ENCODE measurements around the gene ARHGAP32. TPM values are rescaled to one million over a fixed set of nuclear protein-coding genes. Genes with fewer than 3 reads are reported as not detected.
"Not testable (repeated sequence)": the region's sequence is repeated elsewhere in the genome, so short reads cannot be mapped to it uniquely, and the experiment has no call there.

The ARHGAP32 gene
- total RNA-seq, 2 experiments from 2014 or later, result 2.5 to 3.4 TPM

- Mint-ChIP-seq H3K27me3 (peaks cover 2% of the 10 kb centered on the region), H3K4me3 (no peak overlapping the region), H3K27ac (no peak overlapping the region), H3K36me3 (no peaks in the 10 kb centered on the region), H3K9me3 (no peaks in the 10 kb centered on the region), H3K4me1 (peaks cover 4% of the 10 kb centered on the region)
- no peak for DNase-seq
- POLR2A ChIA-PET, result no interaction called here
- ATAC-seq (ENCODE audit: low read depth), result no peak
Observed at GRCh38 chr11:129018126-129018525, 174.0 kb downstream of the ARHGAP32 start.

- DNase-seq (no peak), ATAC-seq (ENCODE audit: low read depth) (no peak)
- H3K9me3 Mint-ChIP-seq, result no peaks in the 10 kb centered on the region
- no peak overlapping the region for H3K4me3 Mint-ChIP-seq
- POLR2A ChIA-PET, result no interaction called here
- no peaks in the 10 kb centered on the region for H3K4me1 Mint-ChIP-seq
- no peaks in the 10 kb centered on the region for H3K36me3 Mint-ChIP-seq
- no peaks in the 10 kb centered on the region for H3K27me3 Mint-ChIP-seq
- no peak overlapping the region for H3K27ac Mint-ChIP-seq
Observed at GRCh38 chr11:129013737-129014475, 178.2 kb downstream of the ARHGAP32 start.

- H3K27me3 Mint-ChIP-seq, result no peaks in the 10 kb centered on the region
- H3K27ac Mint-ChIP-seq, result no peak overlapping the region
- no peak overlapping the region for H3K4me3 Mint-ChIP-seq
- POLR2A ChIA-PET, result no interaction called here
- no peak for DNase-seq
- no peaks in the 10 kb centered on the region for H3K9me3 Mint-ChIP-seq
- H3K36me3 Mint-ChIP-seq, result no peaks in the 10 kb centered on the region
- ATAC-seq (ENCODE audit: low read depth), result no peak
- no peaks in the 10 kb centered on the region for H3K4me1 Mint-ChIP-seq
Observed at GRCh38 chr11:129012880-129013279, 179.2 kb downstream of the ARHGAP32 start.

GRCh38 chr11:129006161-129006560 is 186.0 kb downstream of the ARHGAP32 start:
- no peak for ATAC-seq (ENCODE audit: low read depth)
- Mint-ChIP-seq H3K9me3 (peaks cover 5% of the 10 kb centered on the region), H3K27ac (no peak overlapping the region), H3K36me3 (no peaks in the 10 kb centered on the region), H3K4me1 (no peaks in the 10 kb centered on the region), H3K27me3 (no peaks in the 10 kb centered on the region), H3K4me3 (no peak overlapping the region)
- POLR2A ChIA-PET, result no interaction called here
- no peak for DNase-seq

GRCh38 chr11:128999165-128999564 is 193.0 kb downstream of the ARHGAP32 start:
- not testable (repeated sequence) for H3K36me3 Mint-ChIP-seq; H3K4me3 Mint-ChIP-seq; ATAC-seq (ENCODE audit: low read depth)

GRCh38 chr11:128988242-128988970 is 203.7 kb downstream of the ARHGAP32 start:
- Mint-ChIP-seq H3K36me3 (no peaks in the 10 kb centered on the region), H3K9me3 (no peaks in the 10 kb centered on the region), H3K4me1 (peaks cover 6% of the 10 kb centered on the region), H3K27me3 (no peaks in the 10 kb centered on the region), H3K4me3 (no peak overlapping the region), H3K27ac (no peak overlapping the region)
- POLR2A ChIA-PET, result no interaction called here
- no peak for DNase-seq
- no peak for ATAC-seq (ENCODE audit: low read depth)

More at GRCh38 chr11:128999165-128999564, 193.0 kb downstream of the ARHGAP32 start:
- peaks cover 10% of the 10 kb centered on the region for H3K9me3 Mint-ChIP-seq
- POLR2A ChIA-PET, H3K4me1 Mint-ChIP-seq, H3K27ac Mint-ChIP-seq, DNase-seq, H3K27me3 Mint-ChIP-seq: not testable (repeated sequence)

GRCh38 chr11:128985880-128986279 is 206.2 kb downstream of the ARHGAP32 start:
- H3K4me3 Mint-ChIP-seq, result no peak overlapping the region
- no peak overlapping the region for H3K27ac Mint-ChIP-seq
- H3K36me3 Mint-ChIP-seq, result no peaks in the 10 kb centered on the region
- peaks cover 2% of the 10 kb centered on the region for H3K4me1 Mint-ChIP-seq
- DNase-seq (no peak), ATAC-seq (ENCODE audit: low read depth) (no peak)
- H3K27me3 Mint-ChIP-seq, result no peaks in the 10 kb centered on the region
- POLR2A ChIA-PET, result no interaction called here
- no peaks in the 10 kb centered on the region for H3K9me3 Mint-ChIP-seq

- POLR2A ChIA-PET, result no interaction called here
- Mint-ChIP-seq H3K36me3 (no peaks in the 10 kb centered on the region), H3K4me1 (peaks cover 2% of the 10 kb centered on the region), H3K27ac (no peak overlapping the region), H3K9me3 (no peaks in the 10 kb centered on the region), H3K27me3 (no peaks in the 10 kb centered on the region), H3K4me3 (no peak overlapping the region)
- ATAC-seq (ENCODE audit: low read depth) (no peak), DNase-seq (no peak)
Observed at GRCh38 chr11:128983023-128983422, 209.1 kb downstream of the ARHGAP32 start.

- POLR2A ChIA-PET, result no interaction called here
- peaks cover 2% of the 10 kb centered on the region for H3K4me1 Mint-ChIP-seq
- H3K27me3 Mint-ChIP-seq, result no peaks in the 10 kb centered on the region
- no peak for ATAC-seq (ENCODE audit: low read depth)
- H3K36me3 Mint-ChIP-seq, result no peaks in the 10 kb centered on the region
- H3K27ac Mint-ChIP-seq, result no peak overlapping the region
- no peaks in the 10 kb centered on the region for H3K9me3 Mint-ChIP-seq
- no peak for DNase-seq
- no peak overlapping the region for H3K4me3 Mint-ChIP-seq
Observed at GRCh38 chr11:128981254-128981653, 210.9 kb downstream of the ARHGAP32 start.

GRCh38 chr11:128970598-128971190 is 221.4 kb downstream of the ARHGAP32 start:
- peak overlapping the region; percentile 33 for H3K4me3 Mint-ChIP-seq
- DNase-seq, result no peak
- H3K27me3 Mint-ChIP-seq, result no peaks in the 10 kb centered on the region
- no peaks in the 10 kb centered on the region for H3K9me3 Mint-ChIP-seq
- H3K4me1 Mint-ChIP-seq, result peaks cover 12% of the 10 kb centered on the region
- peaks cover 5% of the 10 kb centered on the region for H3K36me3 Mint-ChIP-seq
- peak; percentile 93 for ATAC-seq (ENCODE audit: low read depth)
- POLR2A ChIA-PET, result no interaction called here
- peak overlapping the region; percentile 70 for H3K27ac Mint-ChIP-seq

- ATAC-seq (ENCODE audit: low read depth), result no peak
- Mint-ChIP-seq H3K4me1 (peaks cover 28% of the 10 kb centered on the region), H3K27ac (peak overlapping the region; percentile 31), H3K4me3 (no peak overlapping the region), H3K27me3 (no peaks in the 10 kb centered on the region), H3K9me3 (peaks cover 2% of the 10 kb centered on the region), H3K36me3 (peaks cover 5% of the 10 kb centered on the region)
- DNase-seq, result no peak
- POLR2A ChIA-PET, result no interaction called here
Observed at GRCh38 chr11:128968916-128969315, 223.2 kb downstream of the ARHGAP32 start.

GRCh38 chr11:128967578-128967977 is 224.5 kb downstream of the ARHGAP32 start:
- Mint-ChIP-seq H3K27me3 (no peaks in the 10 kb centered on the region), H3K4me3 (no peak overlapping the region), H3K27ac (no peak overlapping the region), H3K9me3 (peaks cover 2% of the 10 kb centered on the region), H3K4me1 (peaks cover 34% of the 10 kb centered on the region), H3K36me3 (peaks cover 5% of the 10 kb centered on the region)
- no peak for DNase-seq
- no peak for ATAC-seq (ENCODE audit: low read depth)
- POLR2A ChIA-PET, result interaction anchor here (0.6 kb wide), 1 partner anchor 54 kb away, joined by 4 read pairs; no protein-coding TSS in a partner anchor

- peaks cover 29% of the 10 kb centered on the region for H3K4me1 Mint-ChIP-seq
- H3K9me3 Mint-ChIP-seq, result peaks cover 2% of the 10 kb centered on the region
- H3K4me3 Mint-ChIP-seq, result peak overlapping the region; percentile 30
- POLR2A ChIA-PET, result no interaction called here
- DNase-seq, result no peak
- no peaks in the 10 kb centered on the region for H3K27me3 Mint-ChIP-seq
- H3K36me3 Mint-ChIP-seq, result no peaks in the 10 kb centered on the region
- H3K27ac Mint-ChIP-seq, result peak overlapping the region; percentile 40
- peak; percentile 82 for ATAC-seq (ENCODE audit: low read depth)
Observed at GRCh38 chr11:128965485-128965884, 226.6 kb downstream of the ARHGAP32 start.
